Neural cell (in vitro differentiated cells): ENCODE data around the gene AIM2. TPM values are rescaled to one million over a fixed set of nuclear protein-coding genes. Genes with fewer than 3 reads are reported as not detected.

Experiments
- H2AFZ ChIP-seq: fragments of 200-600, 300-800 bp; sonication (generic), shearing (Covaris generic); 2 replicates; pipeline ENCODE4 v1.6.0; 2014; ENCODE audit warnings: low read depth, mild to moderate bottlenecking, antibody characterized with exemption, low read length, moderate library complexity
- H3F3A ChIP-seq: fragments of 200-600 bp; shearing (Covaris generic); 2 replicates; pipeline ENCODE4 v1.6.1; 2016; ENCODE audit warnings: mild to moderate bottlenecking, moderate library complexity, mixed read lengths, antibody characterized with exemption, low read length; ENCODE audit not compliant: insufficient read depth, poor library complexity, severe bottlenecking
- H3K27ac ChIP-seq: fragments of 200-600, 300-800 bp; sonication (generic), shearing (Covaris generic); 2 replicates; pipeline ENCODE4 v1.5.1; 2014; ENCODE audit warnings: mild to moderate bottlenecking, low read length, moderate library complexity
- H3K27me3 ChIP-seq: fragments of 300-800, 200-600 bp; sonication (generic), shearing (Covaris generic); 2 replicates; pipeline ENCODE4 v1.6.0; 2014; ENCODE audit warnings: mild to moderate bottlenecking, low read depth, low read length, moderate library complexity; ENCODE audit not compliant: insufficient read depth
- H3K36me3 ChIP-seq: fragments of 300-800, 200-600 bp; sonication (generic), shearing (Covaris generic); 2 replicates; pipeline ENCODE4 v1.5.1; 2014; ENCODE audit warnings: mild to moderate bottlenecking, antibody characterized with exemption, low read length, moderate library complexity; ENCODE audit not compliant: insufficient read depth
- H3K4me2 ChIP-seq: fragments of 300-800, 200-600 bp; sonication (generic), shearing (Covaris generic); 2 replicates; pipeline ENCODE4 v1.6.0; 2014; ENCODE audit warnings: mild to moderate bottlenecking, low read length
- H3K4me3 ChIP-seq: fragments of 300-800, 200-600 bp; sonication (generic), shearing (Covaris generic); 2 replicates; pipeline ENCODE4 v1.5.1; 2014; ENCODE audit warnings: mild to moderate bottlenecking, low read length, moderate library complexity
- H3K79me2 ChIP-seq: fragments of 200-600 bp; shearing (Covaris generic); replicated peaks from 2 replicates; pipeline ENCODE4 v1.6.0; 2014; ENCODE audit warnings: mild to moderate bottlenecking, low read length, moderate library complexity; ENCODE audit not compliant: insufficient read depth
- H3K9ac ChIP-seq: fragments of 300-800, 200-600 bp; sonication (generic), shearing (Covaris generic); 2 replicates; pipeline ENCODE4 v1.6.1; 2016; ENCODE audit warnings: mild to moderate bottlenecking, low read length, mixed read lengths
- H3K9me2 ChIP-seq: fragments of 200-600 bp; shearing (Covaris generic); 2 replicates; pipeline ENCODE4 v1.6.1; 2016; ENCODE audit warnings: mild to moderate bottlenecking, low read length, mixed read lengths; ENCODE audit not compliant: insufficient read depth
- H3K9me3 ChIP-seq: fragments of 200-600, 300-800 bp; sonication (generic), shearing (Covaris generic); 2 replicates; pipeline ENCODE4 v1.6.1; 2016; ENCODE audit warnings: mild to moderate bottlenecking, mixed run types, low read length, moderate library complexity, mixed read lengths
- H4K20me1 ChIP-seq: fragments of 200-600 bp; shearing (Covaris generic); 2 replicates; pipeline ENCODE4 v1.6.1; 2016; ENCODE audit warnings: mild to moderate bottlenecking, mixed run types; ENCODE audit not compliant: insufficient read depth
- EP300 ChIP-seq: fragments of 450-650 bp; conservative IDR thresholded peaks from 2 replicates; pipeline ENCODE4 v1.6.1; 2014; ENCODE audit warnings: antibody characterized with exemption, mild to moderate bottlenecking, moderate library complexity; ENCODE audit not compliant: poor library complexity, severe bottlenecking
- EZH2 ChIP-seq: fragments of 200-600, 300-800 bp; shearing (Covaris generic), sonication (generic); IDR thresholded peaks from 2 replicates; pipeline ENCODE4 v1.6.1; 2014; ENCODE audit warnings: antibody characterized with exemption, low read length, borderline replicate concordance, mild to moderate bottlenecking; ENCODE audit not compliant: insufficient read depth, poor library complexity, severe bottlenecking
- MXI1 ChIP-seq: fragments of 450-650 bp; conservative IDR thresholded peaks from 2 replicates; pipeline ENCODE4 v1.6.1; 2014; ENCODE audit warnings: antibody characterized with exemption, mild to moderate bottlenecking; ENCODE audit not compliant: poor library complexity, severe bottlenecking
- POLR2AphosphoS5 ChIP-seq: IDR thresholded peaks from 2 replicates; pipeline ENCODE4 v1.6.1; 2012
- RAD21 ChIP-seq: fragments of 450-650 bp; conservative IDR thresholded peaks from 2 replicates; pipeline ENCODE4 v1.6.1; 2014; ENCODE audit warnings: antibody characterized with exemption, mild to moderate bottlenecking, moderate library complexity
- SMC3 ChIP-seq: fragments of 450-650 bp; conservative IDR thresholded peaks from 2 replicates; pipeline ENCODE4 v1.6.1; 2014; ENCODE audit warnings: antibody characterized with exemption, mild to moderate bottlenecking, moderate library complexity; ENCODE audit not compliant: poor library complexity
- TAF1 ChIP-seq: IDR thresholded peaks from 2 replicates; pipeline ENCODE4 v1.6.1; 2012; ENCODE audit warnings: low read depth
- polyA plus RNA-seq: library from polyadenylated mRNA; depleted of rRNA; stranded (reverse); fragments of >200 nt; gene quantifications from 2 replicates; pipeline ENCODE4 v1.2.3, GENCODE V29; 2014
- TF ChIP-seq, protein P1 (sequence below): fragments of 450-650 bp; IDR thresholded peaks from 2 replicates; pipeline ENCODE4 v1.5.1; 2014; ENCODE audit warnings: antibody characterized with exemption, mild to moderate bottlenecking, moderate library complexity; ENCODE audit not compliant: poor library complexity, severe bottlenecking
- TF ChIP-seq, protein P2 (sequence below): IDR thresholded peaks from 2 replicates; pipeline ENCODE4 v1.6.1; 2012; ENCODE audit warnings: borderline replicate concordance

Gene AIM2
- polyA plus RNA-seq, 1 donor from 2014 or later, result 11.1 TPM

DNA sequence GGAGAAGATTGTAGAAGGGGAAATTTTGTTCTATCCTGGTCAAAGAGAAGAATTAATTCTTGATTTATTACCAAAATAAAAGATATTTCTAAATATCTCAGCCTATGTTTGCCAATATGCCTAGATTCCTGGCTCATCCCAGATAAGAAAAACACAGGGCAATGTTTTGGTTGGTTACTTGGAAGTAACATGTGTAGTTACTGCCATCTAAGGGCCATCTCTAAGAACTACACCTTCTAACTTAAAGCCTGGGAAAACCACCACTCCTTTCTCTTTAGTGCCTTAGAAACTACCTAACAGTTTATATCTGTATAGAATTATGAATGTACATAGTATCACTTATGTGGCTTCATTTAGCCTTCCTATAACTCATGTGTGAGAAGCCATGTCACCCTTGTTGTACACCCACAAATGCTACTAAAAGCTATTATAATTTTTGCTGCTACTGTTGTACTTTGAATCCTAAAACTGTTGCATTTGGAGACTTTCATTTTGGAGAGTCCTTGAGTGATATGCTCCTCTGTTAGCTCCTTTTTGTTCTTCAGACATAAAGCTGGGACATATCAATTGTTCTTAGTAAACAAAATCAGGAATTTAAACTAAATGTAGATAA is 4.5 kb downstream of the AIM2 start:
- Histone ChIP-seq H3F3A (no peaks in the 10 kb centered on the region), H3K36me3 (no peaks in the 10 kb centered on the region), H2AFZ (no peak overlapping the region), H3K27me3 (no peaks in the 10 kb centered on the region), H3K27ac (no peak overlapping the region), H3K9me2 (no peaks in the 10 kb centered on the region), H3K4me2 (no peak overlapping the region), H3K9ac (no peak overlapping the region), H3K79me2 (no peaks in the 10 kb centered on the region), H3K4me3 (no peak overlapping the region), H4K20me1 (no peaks in the 10 kb centered on the region), H3K9me3 (no peaks in the 10 kb centered on the region)
- TF ChIP-seq RAD21, result peak; percentile 77
- TF ChIP-seq EP300, result no peak
- no peak for TF ChIP-seq MXI1
- no peak for TF ChIP-seq TAF1
- TF ChIP-seq EZH2, result no peak
- no peak for TF ChIP-seq POLR2AphosphoS5
- TF ChIP-seq, protein P1, sequence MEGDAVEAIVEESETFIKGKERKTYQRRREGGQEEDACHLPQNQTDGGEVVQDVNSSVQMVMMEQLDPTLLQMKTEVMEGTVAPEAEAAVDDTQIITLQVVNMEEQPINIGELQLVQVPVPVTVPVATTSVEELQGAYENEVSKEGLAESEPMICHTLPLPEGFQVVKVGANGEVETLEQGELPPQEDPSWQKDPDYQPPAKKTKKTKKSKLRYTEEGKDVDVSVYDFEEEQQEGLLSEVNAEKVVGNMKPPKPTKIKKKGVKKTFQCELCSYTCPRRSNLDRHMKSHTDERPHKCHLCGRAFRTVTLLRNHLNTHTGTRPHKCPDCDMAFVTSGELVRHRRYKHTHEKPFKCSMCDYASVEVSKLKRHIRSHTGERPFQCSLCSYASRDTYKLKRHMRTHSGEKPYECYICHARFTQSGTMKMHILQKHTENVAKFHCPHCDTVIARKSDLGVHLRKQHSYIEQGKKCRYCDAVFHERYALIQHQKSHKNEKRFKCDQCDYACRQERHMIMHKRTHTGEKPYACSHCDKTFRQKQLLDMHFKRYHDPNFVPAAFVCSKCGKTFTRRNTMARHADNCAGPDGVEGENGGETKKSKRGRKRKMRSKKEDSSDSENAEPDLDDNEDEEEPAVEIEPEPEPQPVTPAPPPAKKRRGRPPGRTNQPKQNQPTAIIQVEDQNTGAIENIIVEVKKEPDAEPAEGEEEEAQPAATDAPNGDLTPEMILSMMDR, result peak; percentile 77
- TF ChIP-seq SMC3, result peak; percentile 73
- TF ChIP-seq, protein P2, sequence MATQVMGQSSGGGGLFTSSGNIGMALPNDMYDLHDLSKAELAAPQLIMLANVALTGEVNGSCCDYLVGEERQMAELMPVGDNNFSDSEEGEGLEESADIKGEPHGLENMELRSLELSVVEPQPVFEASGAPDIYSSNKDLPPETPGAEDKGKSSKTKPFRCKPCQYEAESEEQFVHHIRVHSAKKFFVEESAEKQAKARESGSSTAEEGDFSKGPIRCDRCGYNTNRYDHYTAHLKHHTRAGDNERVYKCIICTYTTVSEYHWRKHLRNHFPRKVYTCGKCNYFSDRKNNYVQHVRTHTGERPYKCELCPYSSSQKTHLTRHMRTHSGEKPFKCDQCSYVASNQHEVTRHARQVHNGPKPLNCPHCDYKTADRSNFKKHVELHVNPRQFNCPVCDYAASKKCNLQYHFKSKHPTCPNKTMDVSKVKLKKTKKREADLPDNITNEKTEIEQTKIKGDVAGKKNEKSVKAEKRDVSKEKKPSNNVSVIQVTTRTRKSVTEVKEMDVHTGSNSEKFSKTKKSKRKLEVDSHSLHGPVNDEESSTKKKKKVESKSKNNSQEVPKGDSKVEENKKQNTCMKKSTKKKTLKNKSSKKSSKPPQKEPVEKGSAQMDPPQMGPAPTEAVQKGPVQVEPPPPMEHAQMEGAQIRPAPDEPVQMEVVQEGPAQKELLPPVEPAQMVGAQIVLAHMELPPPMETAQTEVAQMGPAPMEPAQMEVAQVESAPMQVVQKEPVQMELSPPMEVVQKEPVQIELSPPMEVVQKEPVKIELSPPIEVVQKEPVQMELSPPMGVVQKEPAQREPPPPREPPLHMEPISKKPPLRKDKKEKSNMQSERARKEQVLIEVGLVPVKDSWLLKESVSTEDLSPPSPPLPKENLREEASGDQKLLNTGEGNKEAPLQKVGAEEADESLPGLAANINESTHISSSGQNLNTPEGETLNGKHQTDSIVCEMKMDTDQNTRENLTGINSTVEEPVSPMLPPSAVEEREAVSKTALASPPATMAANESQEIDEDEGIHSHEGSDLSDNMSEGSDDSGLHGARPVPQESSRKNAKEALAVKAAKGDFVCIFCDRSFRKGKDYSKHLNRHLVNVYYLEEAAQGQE, result no peak

- Histone ChIP-seq H3K27me3 (no peaks in the 10 kb centered on the region), H3K79me2 (no peaks in the 10 kb centered on the region), H3F3A (no peaks in the 10 kb centered on the region)
Measured at GRCh38 chr1:159068886-159069285, 7.7 kb downstream of the AIM2 start.

More at GRCh38 chr1:159068886-159069285, 7.7 kb downstream of the AIM2 start:
- Histone ChIP-seq H3K4me2 (no peak overlapping the region), H3K4me3 (no peak overlapping the region), H2AFZ (no peak overlapping the region), H3K9ac (no peak overlapping the region), H3K36me3 (no peaks in the 10 kb centered on the region), H4K20me1 (no peaks in the 10 kb centered on the region), H3K9me2 (no peaks in the 10 kb centered on the region), H3K27ac (no peak overlapping the region), H3K9me3 (no peaks in the 10 kb centered on the region)
- TF ChIP-seq MXI1 (no peak), RAD21 (no peak), SMC3 (no peak)
- TF ChIP-seq, protein P1, result no peak
